Epithelial cell of proximal tubule (primary cell): ENCODE data around the gene GNS. TPM values are rescaled to one million over a fixed set of nuclear protein-coding genes. Genes with fewer than 3 reads are reported as not detected.

Source experiments
- DNase-seq: peaks from one replicate; pipeline ENCODE4 v3.0.0-alpha.2; 2011; ENCODE audit warnings: low read depth
- H3K4me3 ChIP-seq: 2 replicates; pipeline ENCODE4 v1.5.1; 2011; ENCODE audit warnings: low read depth, mild to moderate bottlenecking, low read length
- total RNA-seq: library from RNA; depleted of rRNA; stranded (reverse); fragments of >200 nt; gene quantifications from 2 replicates; pipeline ENCODE4 v1.2.3, GENCODE V29; 2015
- TF ChIP-seq, protein P1 (sequence below): conservative IDR thresholded peaks from 2 replicates; pipeline ENCODE4 v1.5.1; 2012; ENCODE audit warnings: low read depth, mild to moderate bottlenecking, low read length

GNS gene
- total RNA-seq, 1 donor from 2014 or later = 63.9 TPM

- no peak overlapping the region for H3K4me3 ChIP-seq
- TF ChIP-seq, protein P1, sequence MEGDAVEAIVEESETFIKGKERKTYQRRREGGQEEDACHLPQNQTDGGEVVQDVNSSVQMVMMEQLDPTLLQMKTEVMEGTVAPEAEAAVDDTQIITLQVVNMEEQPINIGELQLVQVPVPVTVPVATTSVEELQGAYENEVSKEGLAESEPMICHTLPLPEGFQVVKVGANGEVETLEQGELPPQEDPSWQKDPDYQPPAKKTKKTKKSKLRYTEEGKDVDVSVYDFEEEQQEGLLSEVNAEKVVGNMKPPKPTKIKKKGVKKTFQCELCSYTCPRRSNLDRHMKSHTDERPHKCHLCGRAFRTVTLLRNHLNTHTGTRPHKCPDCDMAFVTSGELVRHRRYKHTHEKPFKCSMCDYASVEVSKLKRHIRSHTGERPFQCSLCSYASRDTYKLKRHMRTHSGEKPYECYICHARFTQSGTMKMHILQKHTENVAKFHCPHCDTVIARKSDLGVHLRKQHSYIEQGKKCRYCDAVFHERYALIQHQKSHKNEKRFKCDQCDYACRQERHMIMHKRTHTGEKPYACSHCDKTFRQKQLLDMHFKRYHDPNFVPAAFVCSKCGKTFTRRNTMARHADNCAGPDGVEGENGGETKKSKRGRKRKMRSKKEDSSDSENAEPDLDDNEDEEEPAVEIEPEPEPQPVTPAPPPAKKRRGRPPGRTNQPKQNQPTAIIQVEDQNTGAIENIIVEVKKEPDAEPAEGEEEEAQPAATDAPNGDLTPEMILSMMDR = no peak
- DNase-seq = no peak
These were observed 21.7 kb downstream of the GNS start for GRCh38 chr12:64737539-64737938.

DNA sequence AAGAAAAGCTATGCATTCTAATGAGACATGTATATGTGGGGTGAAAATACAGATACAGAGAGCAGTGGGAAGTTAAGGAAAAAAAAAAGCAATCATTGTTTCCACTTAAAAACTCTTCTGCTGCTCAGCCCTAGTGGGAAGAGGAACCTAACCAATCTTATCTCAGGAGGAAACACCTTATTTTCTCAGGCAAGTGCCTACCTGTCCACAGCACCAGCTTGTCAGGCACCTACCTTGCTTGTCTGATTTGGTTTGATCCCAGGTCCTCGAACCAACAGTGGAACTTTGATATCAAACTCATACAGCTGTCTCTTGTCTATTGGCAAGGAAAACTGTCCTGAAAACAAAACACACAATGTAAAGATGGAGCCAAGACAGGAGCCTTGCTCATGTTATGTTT is 22.4 kb downstream of the GNS start:
- TF ChIP-seq, protein P1 = no peak
- DNase-seq = no peak
- no peak overlapping the region for H3K4me3 ChIP-seq

GRCh38 chr12:64735442-64735841 is 23.8 kb downstream of the GNS start:
- TF ChIP-seq, protein P1 = no peak
- no peak for DNase-seq
- no peak overlapping the region for H3K4me3 ChIP-seq

GRCh38 chr12:64733857-64734256 is 25.3 kb downstream of the GNS start:
- peak; percentile 59 for DNase-seq

GRCh38 chr12:64731683-64732082 is 27.5 kb downstream of the GNS start:
- H3K4me3 ChIP-seq = no peak overlapping the region
- TF ChIP-seq, protein P1 = no peak

More at GRCh38 chr12:64733857-64734256, 25.3 kb downstream of the GNS start:
- TF ChIP-seq, protein P1 = no peak
- H3K4me3 ChIP-seq = no peak overlapping the region

DNA sequence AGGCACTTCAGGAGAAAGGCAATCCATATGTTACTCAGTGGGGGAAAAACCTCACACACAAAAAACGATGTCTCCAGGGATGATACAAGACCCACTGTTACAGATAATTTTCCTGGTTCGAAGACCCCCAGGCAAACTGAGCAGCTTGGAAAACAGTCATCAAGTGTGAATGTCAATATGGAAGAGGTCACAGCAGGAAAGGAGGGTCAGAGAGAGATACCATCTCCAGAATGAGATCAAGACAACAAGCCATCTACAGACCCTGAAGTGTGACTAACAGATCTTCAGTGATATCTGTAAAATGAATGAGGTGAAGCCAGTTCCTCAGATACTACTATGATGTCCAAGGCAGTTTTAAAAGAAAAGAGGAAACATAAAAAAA is 28.6 kb downstream of the GNS start:
- no peak overlapping the region for H3K4me3 ChIP-seq
- TF ChIP-seq, protein P1 = no peak
- DNase-seq = no peak

More at GRCh38 chr12:64731683-64732082, 27.5 kb downstream of the GNS start:
- DNase-seq = no peak

DNA sequence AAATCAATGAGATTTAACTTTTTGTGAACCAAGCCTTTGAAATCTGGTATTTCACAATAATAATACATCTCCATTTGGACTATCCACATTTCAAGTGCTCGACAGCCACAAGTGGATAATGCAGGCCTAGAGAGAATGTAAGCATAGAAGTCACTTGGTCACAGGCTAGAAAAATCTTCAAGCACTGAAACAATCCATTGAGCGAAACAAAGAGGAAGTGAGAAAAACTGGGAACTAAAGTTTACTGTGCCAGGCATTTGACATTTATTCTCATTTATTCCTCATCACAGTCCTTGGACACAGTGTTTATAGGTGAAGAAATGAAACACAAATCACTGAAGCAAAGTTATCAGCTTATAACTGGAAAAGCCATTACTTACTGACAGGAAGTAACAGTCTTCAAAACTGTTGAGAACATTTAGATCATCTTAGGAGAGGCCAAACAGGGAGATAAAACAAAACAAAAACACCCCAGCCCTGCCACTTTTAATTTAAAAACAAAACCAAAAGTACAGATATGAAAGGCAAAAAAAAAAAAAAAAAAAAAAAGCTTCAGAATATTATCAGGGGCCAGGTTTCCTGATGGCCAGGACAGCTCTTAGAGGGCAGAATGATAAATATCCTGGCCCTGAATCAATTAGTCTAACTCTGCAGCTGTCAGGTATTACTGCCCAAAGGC is 29.2 kb downstream of the GNS start:
- DNase-seq = no peak
- no peak overlapping the region for H3K4me3 ChIP-seq
- TF ChIP-seq, protein P1 = no peak
